HG03108 (cell line): Measurements from ENCODE around the gene PDLIM5.
"Not testable (repeated sequence)": the region's sequence is repeated elsewhere in the genome, so short reads cannot be mapped to it uniquely, and the experiment has no call there.

ENCODE experiments used
- ATAC-seq: cut with Tn5 transposase; IDR thresholded peaks from one replicate; pipeline ENCODE4 v1.9.1; 2021; ENCODE audit warnings: moderate library complexity; ENCODE audit not compliant: unreplicated experiment

Gene PDLIM5

DNA sequence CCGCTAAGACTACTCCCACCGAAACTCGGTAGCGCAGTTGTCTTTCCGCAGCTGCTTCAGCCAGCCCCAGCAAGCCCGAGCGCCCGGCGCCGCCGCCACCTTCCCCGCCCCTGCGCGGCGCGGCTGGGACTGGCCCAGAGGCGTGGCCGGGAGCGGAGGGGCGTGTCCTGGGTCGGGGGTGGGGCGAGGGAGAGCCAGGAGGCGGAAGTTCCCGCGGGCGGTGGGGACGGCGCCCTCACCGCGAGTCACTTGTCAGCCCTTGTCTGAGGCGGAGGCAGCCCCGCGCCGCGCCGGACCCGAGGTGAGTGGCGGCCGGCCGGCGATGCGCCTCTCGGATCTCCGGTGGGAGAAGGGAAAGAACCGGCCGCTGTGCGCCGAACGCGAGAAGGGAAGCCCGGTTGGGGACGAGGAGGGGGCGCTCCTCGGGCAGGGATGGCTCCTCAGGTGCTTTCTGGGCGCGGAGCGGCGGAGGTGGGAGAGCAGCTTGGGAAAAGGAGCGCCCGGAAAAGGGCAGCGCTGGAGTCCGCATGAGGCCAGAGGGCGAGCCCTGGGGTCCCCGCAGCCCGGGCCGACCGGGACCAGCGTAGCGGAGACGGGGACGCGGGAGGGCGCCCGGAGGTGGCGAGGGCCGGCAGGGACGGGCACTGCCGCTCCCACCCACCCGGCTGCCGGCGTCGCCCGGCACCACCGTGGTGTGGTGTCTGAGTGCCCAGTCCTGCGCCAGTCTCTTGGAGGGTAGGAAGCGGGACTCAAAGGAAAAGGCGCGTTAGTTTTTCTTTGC lies at the start of gene PDLIM5:
PDLIM5 (plus strand) TSS at position 248 of the 781 bp plus-strand sequence. CDS start 3,347 bp downstream, outside the sequence.
- ATAC-seq, result peak; percentile 94

GRCh38 chr4:94402439-94402838 lies 49.3 kb upstream of the PDLIM5 start:
- not testable (repeated sequence) for ATAC-seq

- ATAC-seq, result no peak
Measured at GRCh38 chr4:94403751-94404150, 48.0 kb upstream of the PDLIM5 start.

GRCh38 chr4:94406668-94407437 lies 44.9 kb upstream of the PDLIM5 start:
- peak; percentile 80 for ATAC-seq

DNA sequence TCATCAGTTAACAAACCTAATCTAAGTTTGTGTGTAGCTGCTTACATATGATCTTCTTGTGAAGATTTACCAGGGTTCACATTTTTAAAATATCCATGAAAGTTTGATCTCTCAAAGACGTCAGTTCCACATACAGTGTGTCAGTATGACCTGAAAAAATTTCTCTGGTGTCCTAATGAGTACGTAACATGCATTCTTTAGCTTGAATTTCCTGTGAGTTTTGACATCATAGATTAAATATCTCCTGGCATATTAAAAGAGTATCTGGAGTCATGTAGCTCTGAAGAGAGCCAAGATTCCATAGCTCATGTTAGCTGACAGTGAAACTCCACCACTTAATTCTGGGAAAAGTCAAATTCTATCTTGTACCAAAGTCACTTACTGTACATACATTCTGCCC lies 43.9 kb upstream of the PDLIM5 start:
- no peak for ATAC-seq

DNA sequence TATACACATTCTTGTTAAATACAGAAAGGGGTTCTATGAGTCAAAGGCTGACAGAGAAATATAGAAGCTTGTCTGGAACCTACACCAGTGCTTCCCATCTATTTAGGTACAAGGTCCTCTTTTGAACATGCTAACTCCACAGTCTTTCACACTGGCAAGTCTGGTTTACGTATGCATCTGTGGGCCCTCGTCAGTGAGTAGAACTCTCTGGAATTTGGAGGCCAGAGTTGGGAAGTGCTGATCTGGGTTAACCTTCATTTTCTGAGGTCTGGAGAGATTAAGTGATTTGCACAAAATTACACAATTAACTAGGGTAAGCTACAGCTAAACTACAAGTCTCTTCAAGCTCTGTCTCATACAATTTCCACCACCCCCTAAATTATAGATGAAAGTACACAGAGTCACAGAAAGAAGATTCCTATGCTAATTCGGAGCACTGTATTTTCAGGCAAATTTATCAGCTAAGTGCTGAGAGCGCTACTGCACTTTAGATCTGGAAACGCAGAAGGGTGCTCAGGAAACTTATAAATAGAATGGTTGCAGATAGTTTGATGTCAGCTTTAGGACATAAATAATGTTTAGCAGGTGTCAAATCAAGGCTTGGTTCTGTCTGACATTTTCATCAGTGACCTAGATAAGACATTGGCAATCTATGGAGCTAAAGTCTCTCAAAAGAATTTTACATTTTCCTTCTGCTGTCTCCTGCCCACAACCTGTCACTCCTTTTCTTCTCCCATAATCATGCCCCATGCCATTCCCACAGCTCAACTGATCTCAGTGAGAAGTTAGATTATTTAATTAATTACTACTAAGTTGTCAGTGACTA lies 43.0 kb upstream of the PDLIM5 start:
- no peak for ATAC-seq

- ATAC-seq, result no peak
Measured at GRCh38 chr4:94409375-94409679, 42.4 kb upstream of the PDLIM5 start.

DNA sequence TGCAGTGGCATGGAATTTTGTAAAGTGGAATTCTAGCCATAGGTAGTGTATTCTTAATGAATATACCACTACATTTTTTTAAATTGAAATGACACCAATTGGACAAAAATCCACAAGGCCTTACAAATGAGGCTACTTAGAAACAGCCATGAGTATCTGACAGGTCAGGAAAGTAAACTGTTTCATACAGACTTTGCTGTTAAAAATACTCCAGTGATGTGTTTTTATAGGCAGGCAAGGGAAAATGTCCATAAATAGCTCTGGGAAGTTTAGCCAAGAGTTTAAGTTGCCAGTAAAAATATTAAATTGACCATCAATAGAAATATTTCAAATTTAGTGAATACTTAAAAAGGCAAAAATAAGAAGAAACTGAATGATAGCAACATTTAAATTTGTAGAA lies 41.8 kb upstream of the PDLIM5 start:
- ATAC-seq, result no peak

GRCh38 chr4:94410678-94411206 lies 41.0 kb upstream of the PDLIM5 start:
- no peak for ATAC-seq

DNA sequence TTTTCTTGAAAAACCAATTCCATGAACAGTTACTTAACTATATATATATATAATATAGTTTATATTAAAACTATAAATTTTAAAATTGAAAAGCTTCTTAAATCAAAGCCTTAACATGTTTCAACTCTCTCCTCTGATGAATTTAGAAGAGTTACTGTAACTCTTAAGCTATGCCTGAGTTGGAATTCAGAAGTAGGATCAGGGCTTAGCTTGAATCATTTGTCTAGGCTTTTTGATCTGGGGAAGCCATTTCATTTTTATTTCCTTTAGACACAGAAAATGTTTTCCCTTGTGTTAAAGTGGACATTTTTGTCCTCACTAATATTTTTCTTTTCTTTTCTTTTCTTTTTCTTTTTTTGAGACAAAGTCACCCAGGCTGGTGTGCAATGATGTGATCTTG lies 40.4 kb upstream of the PDLIM5 start:
- ATAC-seq, result no peak

DNA sequence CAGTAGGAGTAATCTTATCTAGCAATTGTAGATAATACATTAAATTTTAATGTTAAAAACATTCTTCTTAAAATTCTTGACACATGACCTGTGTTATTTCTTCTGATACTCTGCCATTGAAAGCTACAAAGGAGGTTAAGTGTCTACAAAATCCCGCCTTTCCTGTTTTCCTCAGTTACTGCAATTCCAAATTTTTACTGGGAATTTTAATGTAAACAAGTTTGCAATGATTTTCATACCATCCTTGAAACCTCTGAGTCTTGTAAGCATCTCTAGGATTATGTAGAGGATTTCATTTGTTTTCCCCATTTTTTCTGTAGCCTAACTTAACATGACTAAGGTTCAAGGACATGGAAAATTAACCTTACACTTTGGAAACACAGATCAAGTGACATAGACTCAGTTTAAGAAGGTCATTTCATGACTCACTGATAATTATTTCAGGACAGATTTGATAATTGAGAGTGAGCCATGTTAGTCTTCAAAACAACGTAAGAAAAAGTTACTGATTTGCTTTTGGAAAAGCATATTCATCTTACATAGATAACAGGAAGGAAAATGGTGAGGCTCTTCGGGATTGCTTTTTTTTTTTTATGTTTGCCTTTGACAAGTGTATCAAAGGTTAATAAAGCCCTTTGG lies 39.6 kb upstream of the PDLIM5 start:
- no peak for ATAC-seq

DNA sequence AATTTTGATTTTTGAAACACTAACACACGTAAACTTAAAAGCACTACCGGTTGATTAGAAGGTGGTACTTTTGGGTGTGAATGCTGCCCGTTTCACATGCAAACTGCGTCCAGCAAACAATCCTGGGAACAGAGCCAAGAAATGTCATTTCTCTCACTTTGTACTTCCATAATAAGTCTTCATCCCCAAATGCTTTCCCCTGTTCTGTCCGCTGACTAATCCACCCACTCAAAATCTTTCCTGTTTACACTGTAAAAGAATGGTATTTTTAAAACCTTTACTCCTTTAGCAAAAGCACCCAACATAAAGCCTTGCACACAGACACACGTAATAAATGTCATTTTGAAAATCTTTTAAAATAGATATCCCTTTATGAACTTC lies 39.1 kb upstream of the PDLIM5 start:
- ATAC-seq, result no peak

GRCh38 chr4:94413085-94413840 lies 38.5 kb upstream of the PDLIM5 start:
- no peak for ATAC-seq

GRCh38 chr4:94414907-94415306 lies 36.8 kb upstream of the PDLIM5 start:
- no peak for ATAC-seq

GRCh38 chr4:94415448-94415847 lies 36.3 kb upstream of the PDLIM5 start:
- no peak for ATAC-seq

DNA sequence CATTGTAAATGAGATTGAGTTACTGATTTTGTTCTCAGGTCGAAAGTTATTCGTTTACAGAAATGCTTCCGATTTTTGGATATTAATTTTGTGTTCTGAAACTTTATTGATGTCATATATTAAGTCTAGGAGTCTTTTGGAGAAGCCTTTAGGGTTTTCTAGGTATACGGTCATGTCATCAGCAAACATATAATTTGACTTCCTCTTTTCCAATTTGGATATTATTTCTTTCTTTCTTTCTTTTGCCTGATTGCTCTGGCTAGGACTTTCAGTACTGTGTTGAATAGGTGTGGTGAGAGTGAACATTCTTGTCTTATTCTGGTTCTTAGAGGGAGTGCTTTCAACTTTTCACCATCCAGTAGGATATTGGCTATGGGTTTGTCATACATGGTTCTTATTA lies 35.4 kb upstream of the PDLIM5 start:
- no peak for ATAC-seq

- no peak for ATAC-seq
Measured at GRCh38 chr4:94416981-94417380, 34.8 kb upstream of the PDLIM5 start.

DNA sequence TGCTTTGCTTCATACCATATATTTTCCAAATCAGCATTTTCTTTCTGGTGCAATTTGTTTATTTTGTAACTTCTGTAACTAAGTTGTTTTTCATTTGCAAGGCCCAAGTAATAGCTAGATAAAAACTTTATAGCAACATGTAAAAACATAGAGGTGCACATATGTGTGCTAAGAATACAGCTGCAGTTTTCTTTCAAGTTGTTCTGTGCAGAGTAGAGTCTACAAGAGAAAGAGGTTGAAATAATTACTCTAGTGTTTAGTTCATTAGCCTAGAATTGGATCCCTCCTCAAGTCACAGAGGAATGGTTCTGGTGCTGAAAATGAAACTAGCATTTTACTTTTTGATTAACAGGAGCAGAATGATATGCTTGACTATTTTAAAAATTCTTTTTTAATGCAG lies 32.2 kb upstream of the PDLIM5 start:
- ATAC-seq, result no peak

DNA sequence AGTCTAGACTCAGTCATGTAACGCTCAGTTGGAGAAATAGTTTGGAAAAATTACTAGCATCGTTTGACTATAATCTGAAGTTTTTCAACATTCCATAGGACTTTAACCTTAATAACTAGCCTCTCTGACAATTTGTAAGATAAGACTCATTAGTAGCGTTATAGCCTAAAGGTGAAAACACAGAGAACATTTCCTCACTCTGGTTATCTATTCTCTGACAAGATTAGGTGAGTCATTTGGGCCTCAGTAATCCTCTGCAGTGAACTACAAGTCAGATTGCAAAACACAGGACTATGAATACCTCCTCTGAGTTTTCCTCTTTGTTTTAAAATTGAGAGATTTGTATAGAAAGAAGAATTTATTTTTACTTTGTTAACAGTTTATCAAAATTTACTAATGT lies 31.8 kb upstream of the PDLIM5 start:
- ATAC-seq, result no peak

DNA sequence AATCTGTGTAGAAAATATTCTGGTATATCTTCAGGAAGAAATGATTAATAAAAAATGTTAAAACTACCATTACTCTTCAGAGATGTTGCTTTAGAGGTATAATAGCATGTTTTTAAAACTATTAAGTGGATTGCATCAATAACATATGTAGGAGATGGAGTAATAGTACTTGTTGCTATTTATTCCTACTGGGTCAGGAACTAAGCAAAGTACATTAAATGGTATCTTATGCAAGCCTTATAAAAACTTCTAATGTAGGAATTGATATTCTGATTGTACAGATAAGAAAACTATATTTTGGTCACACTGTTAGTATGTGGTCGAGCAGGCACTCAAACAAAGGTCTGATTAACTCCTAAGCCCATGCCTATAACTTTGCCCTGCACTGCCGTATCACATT lies 31.4 kb upstream of the PDLIM5 start:
- ATAC-seq, result no peak
